Prostate gland (tissue), 2 donors: Measurements from ENCODE around the gene FBXW2. TPM values are rescaled to one million over a fixed set of nuclear protein-coding genes. Genes with fewer than 3 reads are reported as not detected.
A peak's percentile ranks its signal among the peaks of the same experiment; 100 is the strongest.

Experiments
- DNase-seq: peaks from one replicate; pipeline ENCODE4 v3.0.0-alpha.2; 2019; ENCODE audit warnings: low spot score
- H3K27ac ChIP-seq, 2 donors: fragments of 200-600 bp; sonication (generic); 2 replicates each; pipeline ENCODE4 v1.5.1; 2017 to 2019
- H3K27me3 ChIP-seq: fragments of 200-600 bp; sonication (generic); replicated peaks from 2 replicates; pipeline ENCODE4 v1.5.1; 2019; ENCODE audit not compliant: insufficient read depth
- H3K36me3 ChIP-seq, 2 donors: fragments of 200-600 bp; sonication (generic); 1 replicate in 1 of 2; 2 replicates in 1 of 2; pipeline versions ENCODE4 v1.5.1 to v1.8.1; 2017 to 2019
- H3K4me1 ChIP-seq: fragments of 200-600 bp; sonication (generic); replicated peaks from 2 replicates; pipeline ENCODE4 v1.5.1; 2019
- H3K4me3 ChIP-seq, 2 donors: fragments of 200-600 bp; sonication (generic); 2 replicates each; pipeline ENCODE4 v1.5.1; 2017 to 2019
- H3K9me3 ChIP-seq: fragments of 200-600 bp; sonication (generic); 2 replicates; pipeline ENCODE4 v1.5.1; 2017
- POLR2A ChIP-seq: fragments of 450-650 bp; IDR thresholded peaks from one replicate; pipeline ENCODE4 v1.6.1; 2016; ENCODE audit warnings: antibody characterized with exemption, mild to moderate bottlenecking
- POLR2AphosphoS5 ChIP-seq: sonication (generic); formaldehyde crosslinking; IDR thresholded peaks from one replicate; pipeline ENCODE4 v1.6.1; 2017; ENCODE audit warnings: antibody characterized with exemption
- WGBS: methylation state at CpG from one replicate; pipeline ENCODE4 v1.1.5; 2018; 5-methylcytosine and 5-hydroxymethylcytosine counted together
- intact Hi-C: fragments of 100-400 bp; cut with DNase I; formaldehyde crosslinking; loops from one replicate; pipeline ENCODE4 v1.14.2; 2022
- total RNA-seq, 2 donors: library from RNA; depleted of rRNA; stranded (reverse); fragments of >200 nt; gene quantifications; one replicate each; pipeline ENCODE4 v1.1.0, GENCODE V29; 2016
- TF ChIP-seq, protein P1 (sequence below), 4 experiments: fragments of 200-600 bp in 2 of 4; fragments of 450-650 bp in 2 of 4; sonication (generic) in 2 of 4; IDR thresholded peaks; 1 replicate in 3 of 4; 2 replicates in 1 of 4; pipeline ENCODE4 v1.5.1; 2016 to 2019; ENCODE audit warnings: antibody characterized with exemption in 4 of 4, mild to moderate bottlenecking in 2 of 4, moderate library complexity in 2 of 4

Gene FBXW2
- total RNA-seq, 2 donors from 2014 or later: 38.3 to 57.1 TPM

DNA sequence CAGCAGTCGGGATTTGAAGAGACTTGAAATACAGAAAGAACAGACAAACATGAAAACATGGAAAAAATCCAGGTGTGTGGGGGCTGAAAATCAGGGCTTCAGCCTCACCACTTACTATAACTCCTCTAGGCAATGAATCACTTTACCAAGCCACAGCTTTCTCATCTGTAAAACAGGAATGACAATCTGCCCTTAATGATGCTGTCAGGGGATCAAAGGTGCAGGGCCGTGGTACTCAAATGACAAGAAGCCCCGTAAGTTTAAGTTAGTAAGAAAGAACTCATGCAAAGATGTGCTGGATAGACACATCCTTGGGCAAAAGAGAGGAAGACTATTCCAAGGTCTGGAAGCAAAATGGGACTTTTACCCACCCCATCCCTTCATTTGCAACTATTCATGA is 34.7 kb downstream of the FBXW2 start:
- Histone ChIP-seq H3K27me3 (no peaks in the 10 kb centered on the region), H3K36me3 (no peaks in the 10 kb centered on the region), H3K4me3 (no peak overlapping the region), H3K9me3 (no peaks in the 10 kb centered on the region), H3K27ac (no peak overlapping the region), H3K4me1 (no peaks in the 10 kb centered on the region)
- DNase-seq: no peak
- 67% methylated on average over 3 of the region's 3 CpGs for WGBS
- TF ChIP-seq, protein P1, sequence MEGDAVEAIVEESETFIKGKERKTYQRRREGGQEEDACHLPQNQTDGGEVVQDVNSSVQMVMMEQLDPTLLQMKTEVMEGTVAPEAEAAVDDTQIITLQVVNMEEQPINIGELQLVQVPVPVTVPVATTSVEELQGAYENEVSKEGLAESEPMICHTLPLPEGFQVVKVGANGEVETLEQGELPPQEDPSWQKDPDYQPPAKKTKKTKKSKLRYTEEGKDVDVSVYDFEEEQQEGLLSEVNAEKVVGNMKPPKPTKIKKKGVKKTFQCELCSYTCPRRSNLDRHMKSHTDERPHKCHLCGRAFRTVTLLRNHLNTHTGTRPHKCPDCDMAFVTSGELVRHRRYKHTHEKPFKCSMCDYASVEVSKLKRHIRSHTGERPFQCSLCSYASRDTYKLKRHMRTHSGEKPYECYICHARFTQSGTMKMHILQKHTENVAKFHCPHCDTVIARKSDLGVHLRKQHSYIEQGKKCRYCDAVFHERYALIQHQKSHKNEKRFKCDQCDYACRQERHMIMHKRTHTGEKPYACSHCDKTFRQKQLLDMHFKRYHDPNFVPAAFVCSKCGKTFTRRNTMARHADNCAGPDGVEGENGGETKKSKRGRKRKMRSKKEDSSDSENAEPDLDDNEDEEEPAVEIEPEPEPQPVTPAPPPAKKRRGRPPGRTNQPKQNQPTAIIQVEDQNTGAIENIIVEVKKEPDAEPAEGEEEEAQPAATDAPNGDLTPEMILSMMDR (IDR thresholded peaks at IDR 0.05): no peak
- TF ChIP-seq POLR2A: no peak
- TF ChIP-seq POLR2AphosphoS5: no peak
- intact Hi-C loops: loop anchor here (5.0 to 10.0 kb wide), 4 partner anchors 116 to 319 kb away; partner anchors contain the start of gene PHF19

- no peaks in the 10 kb centered on the region for H3K36me3 ChIP-seq
- intact Hi-C loops: loop anchor here (5.0 to 10.0 kb wide), 4 partner anchors 118 to 320 kb away; partner anchors contain the start of gene PHF19
These were observed 35.9 kb downstream of the FBXW2 start for GRCh38 chr9:120757026-120757913.

GRCh38 chr9:120756531-120756930 is 36.7 kb downstream of the FBXW2 start:
- Histone ChIP-seq H3K9me3 (no peaks in the 10 kb centered on the region), H3K4me3 (no peak overlapping the region), H3K4me1 (no peaks in the 10 kb centered on the region), H3K27ac (peak overlapping the region; percentile 44 to 65), H3K27me3 (no peaks in the 10 kb centered on the region), H3K36me3 (no peaks in the 10 kb centered on the region)
- intact Hi-C loops: loop anchor here (5.0 to 10.0 kb wide), 4 partner anchors 118 to 321 kb away; partner anchors contain the start of gene PHF19
- WGBS: 0% methylated on average over 1 of the region's 1 CpG
- TF ChIP-seq, protein P1 (IDR thresholded peaks at IDR 0.05): no peak
- TF ChIP-seq POLR2AphosphoS5 (no peak), POLR2A (no peak)
- DNase-seq: no peak

More at GRCh38 chr9:120757026-120757913, 35.9 kb downstream of the FBXW2 start:
- 24% methylated on average over 6 of the region's 6 CpGs for WGBS
- DNase-seq: no peak
- no peaks in the 10 kb centered on the region for H3K9me3 ChIP-seq
- H3K4me1 ChIP-seq: no peaks in the 10 kb centered on the region
- TF ChIP-seq POLR2A (no peak), POLR2AphosphoS5 (no peak)
- TF ChIP-seq, protein P1 (IDR thresholded peaks at IDR 0.05): no peak
- H3K27me3 ChIP-seq: no peaks in the 10 kb centered on the region
- peak overlapping the region; percentile 44 to 65 for H3K27ac ChIP-seq
- H3K4me3 ChIP-seq: no peak overlapping the region

- 11% methylated on average over 6 of the region's 6 CpGs for WGBS
- Histone ChIP-seq H3K36me3 (no peaks in the 10 kb centered on the region), H3K9me3 (no peaks in the 10 kb centered on the region), H3K4me1 (no peaks in the 10 kb centered on the region), H3K27ac (peak overlapping the region; percentile 44 to 65), H3K4me3 (no peak overlapping the region), H3K27me3 (no peaks in the 10 kb centered on the region)
- intact Hi-C loops: loop anchor here (5.0 to 10.0 kb wide), 4 partner anchors 119 to 321 kb away; partner anchors contain the start of gene PHF19
- TF ChIP-seq, protein P1 (IDR thresholded peaks at IDR 0.05): peak; percentile 65 to 92 (median 90)
- no peak for TF ChIP-seq POLR2A
- peak; percentile 53 for TF ChIP-seq POLR2AphosphoS5
- DNase-seq: peak; percentile 69
These were observed 37.3 kb downstream of the FBXW2 start for GRCh38 chr9:120755810-120756434.
